Measurements from ENCODE around the gene TRIM14. TPM values are rescaled to one million over a fixed set of nuclear protein-coding genes. Genes with fewer than 3 reads are reported as not detected.

The TRIM14 gene
- total and polyA plus RNA-seq, 10 of the 15 experiments (the other 5 are each of a cell fraction or from before 2014, with no cell fraction given): 8.6 to 53.3 (median 35.7) TPM

DNA sequence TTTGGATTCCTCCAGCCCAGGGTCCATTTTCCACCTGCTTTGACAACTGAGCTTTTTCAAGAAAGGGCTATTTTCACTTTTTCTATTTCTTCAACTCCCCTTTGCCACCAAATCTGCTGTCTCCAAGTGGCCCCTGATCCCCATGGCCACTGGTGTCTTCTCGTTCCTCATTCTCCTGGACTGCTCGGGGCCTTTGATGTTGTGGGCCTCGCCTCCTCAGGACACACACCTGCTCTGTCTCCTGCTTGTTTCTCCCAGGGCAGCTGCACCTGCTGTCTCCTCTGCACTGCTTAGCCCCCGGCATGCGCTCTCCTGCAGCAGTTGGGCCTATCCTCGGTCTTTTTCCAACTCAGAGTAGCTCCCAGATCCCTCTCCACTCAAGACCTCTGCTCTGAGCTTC, 78.8 kb downstream of the TRIM14 start:
- in situ Hi-C loops (cut with MboI) (no loop called here), intact Hi-C loops (cut with micrococcal nuclease; ENCODE audit: unreplicated experiment) (no loop called here)
- 55% methylated on average over 6 of the region's 6 CpGs for WGBS (ENCODE audit: insufficient coverage, insufficient replicate concordance, low lambda C conversion rate, missing lambda C conversion rate)
- POLR2A ChIA-PET: interaction anchor here (0.6 to 2.4 kb wide), 3 partner anchors 10 to 17 kb away, joined by 3 to 12 read pairs (median 4); partner anchors contain the start of gene NANS
- ATAC-seq (no peak), DNase-seq (ENCODE audit: low read depth, low spot score) (no peak), FAIRE-seq (no peak)
- BruUV-seq (replicated peaks): no TSS peak
- CTCF ChIA-PET: interaction anchor here (0.9 to 1.8 kb wide), 5 partner anchors 9 to 57 kb away, joined by 3 to 5 read pairs (median 4); no protein-coding TSS in a partner anchor
- Histone ChIP-seq H3K9ac (ENCODE audit: control insufficient read depth, insufficient read depth, low read length) (peak overlapping the region; percentile 8; the same call in 1 of the 2 replicates), H3K4me2 (ENCODE audit: control insufficient read depth, insufficient read depth) (peak overlapping the region; percentile 92), H3K4me3 (peak overlapping the region; percentile 43; the same call in 1 of the 2 replicates), H3K79me2 (ENCODE audit: control insufficient read depth, insufficient read depth, low read length) (0 out of 2 replicates have a peak, but pooled peaks cover 3% of the 10 kb centered on the region), H4K20me1 (ENCODE audit: control insufficient read depth, insufficient read depth) (no peaks in the 10 kb centered on the region), H3K36me3 (ENCODE audit: control insufficient read depth in 2 of 2, insufficient read depth in 2 of 2, low read length in 1 of 2) (no peaks in the 10 kb centered on the region), H3K9me3 (replicated peaks; ENCODE audit: control insufficient read depth, insufficient read depth, low read length) (peaks cover 3% of the 10 kb centered on the region; the same call in 2 of the 3 replicates), H2AFZ (ENCODE audit: control insufficient read depth, low read depth, low read length) (peak overlapping the region; percentile 63), H3K27ac (ENCODE audit: control insufficient read depth, insufficient read depth) (peak overlapping the region; percentile 14), H3K4me1 (ENCODE audit: control insufficient read depth, insufficient read depth, low read length) (peaks cover 52% of the 10 kb centered on the region), H3K27me3 (replicated peaks in 1 of 2; ENCODE audit: control insufficient read depth in 2 of 2, insufficient read depth in 2 of 2, low read length in 1 of 2) (no peaks in the 10 kb centered on the region)
- RAD21 ChIA-PET (ENCODE audit: unreplicated experiment): interaction anchor here (0.7 to 1.2 kb wide), 2 partner anchors 16 to 54 kb away, joined by 3 to 5 read pairs; partner anchors contain the start of gene NANS
- TF ChIP-seq, protein P1, sequence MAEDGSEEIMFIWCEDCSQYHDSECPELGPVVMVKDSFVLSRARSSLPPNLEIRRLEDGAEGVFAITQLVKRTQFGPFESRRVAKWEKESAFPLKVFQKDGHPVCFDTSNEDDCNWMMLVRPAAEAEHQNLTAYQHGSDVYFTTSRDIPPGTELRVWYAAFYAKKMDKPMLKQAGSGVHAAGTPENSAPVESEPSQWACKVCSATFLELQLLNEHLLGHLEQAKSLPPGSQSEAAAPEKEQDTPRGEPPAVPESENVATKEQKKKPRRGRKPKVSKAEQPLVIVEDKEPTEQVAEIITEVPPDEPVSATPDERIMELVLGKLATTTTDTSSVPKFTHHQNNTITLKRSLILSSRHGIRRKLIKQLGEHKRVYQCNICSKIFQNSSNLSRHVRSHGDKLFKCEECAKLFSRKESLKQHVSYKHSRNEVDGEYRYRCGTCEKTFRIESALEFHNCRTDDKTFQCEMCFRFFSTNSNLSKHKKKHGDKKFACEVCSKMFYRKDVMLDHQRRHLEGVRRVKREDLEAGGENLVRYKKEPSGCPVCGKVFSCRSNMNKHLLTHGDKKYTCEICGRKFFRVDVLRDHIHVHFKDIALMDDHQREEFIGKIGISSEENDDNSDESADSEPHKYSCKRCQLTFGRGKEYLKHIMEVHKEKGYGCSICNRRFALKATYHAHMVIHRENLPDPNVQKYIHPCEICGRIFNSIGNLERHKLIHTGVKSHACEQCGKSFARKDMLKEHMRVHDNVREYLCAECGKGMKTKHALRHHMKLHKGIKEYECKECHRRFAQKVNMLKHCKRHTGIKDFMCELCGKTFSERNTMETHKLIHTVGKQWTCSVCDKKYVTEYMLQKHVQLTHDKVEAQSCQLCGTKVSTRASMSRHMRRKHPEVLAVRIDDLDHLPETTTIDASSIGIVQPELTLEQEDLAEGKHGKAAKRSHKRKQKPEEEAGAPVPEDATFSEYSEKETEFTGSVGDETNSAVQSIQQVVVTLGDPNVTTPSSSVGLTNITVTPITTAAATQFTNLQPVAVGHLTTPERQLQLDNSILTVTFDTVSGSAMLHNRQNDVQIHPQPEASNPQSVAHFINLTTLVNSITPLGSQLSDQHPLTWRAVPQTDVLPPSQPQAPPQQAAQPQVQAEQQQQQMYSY (CRISPR knock-in tag; IDR thresholded peaks at IDR 0.05): no peak
- no peak for TF ChIP-seq IKZF1 (conservative IDR thresholded peaks at IDR 0.05)
- TF ChIP-seq, protein P2, sequence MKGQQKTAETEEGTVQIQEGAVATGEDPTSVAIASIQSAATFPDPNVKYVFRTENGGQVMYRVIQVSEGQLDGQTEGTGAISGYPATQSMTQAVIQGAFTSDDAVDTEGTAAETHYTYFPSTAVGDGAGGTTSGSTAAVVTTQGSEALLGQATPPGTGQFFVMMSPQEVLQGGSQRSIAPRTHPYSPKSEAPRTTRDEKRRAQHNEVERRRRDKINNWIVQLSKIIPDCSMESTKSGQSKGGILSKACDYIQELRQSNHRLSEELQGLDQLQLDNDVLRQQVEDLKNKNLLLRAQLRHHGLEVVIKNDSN (IDR thresholded peaks at IDR 0.05; ENCODE audit: borderline replicate concordance, extremely low read length, insufficient read depth, low read depth, low read length): no peak
- TF ChIP-seq WRNIP1 (IDR thresholded peaks at IDR 0.05; ENCODE audit: borderline replicate concordance, low read depth, low read length): no peak
- no peak for TF ChIP-seq KAT2A (conservative IDR thresholded peaks at IDR 0.05; ENCODE audit: control insufficient read depth, low read depth, low read length)
- TF ChIP-seq FOXM1 (IDR thresholded peaks at IDR 0.05; ENCODE audit: low read depth, low read length): no peak
- TF ChIP-seq FOXK2 (IDR thresholded peaks at IDR 0.05): no peak
- TF ChIP-seq NR2C1 (IDR thresholded peaks at IDR 0.05): no peak
- SMC1A ChIA-PET (ENCODE audit: uncharacterized antibody, unreplicated experiment): interaction anchor here (1.2 to 2.6 kb wide), 5 partner anchors 17 to 119 kb away, joined by 3 to 8 read pairs (median 5); partner anchors contain the start of gene NANS
